HG03064 (cell line): Measurements from ENCODE around the gene SEMA4G.

Experiments used
- ATAC-seq: cut with Tn5 transposase; IDR thresholded peaks from one replicate; pipeline ENCODE4 v1.9.1; 2021; ENCODE audit warnings: low read depth; ENCODE audit not compliant: unreplicated experiment

Gene SEMA4G

GRCh38 chr10:100987685-100988049 is 18.4 kb downstream of the SEMA4G start:
- ATAC-seq: no peak

GRCh38 chr10:100988166-100988565 is 18.9 kb downstream of the SEMA4G start:
- no peak for ATAC-seq

GRCh38 chr10:100989088-100989487 is 19.8 kb downstream of the SEMA4G start:
- no peak for ATAC-seq

GRCh38 chr10:100993986-100994708 is 24.8 kb downstream of the SEMA4G start:
- ATAC-seq: no peak

- no peak for ATAC-seq
Measured at GRCh38 chr10:100995181-100995580, 25.9 kb downstream of the SEMA4G start.

GRCh38 chr10:100996678-100997359 is 27.5 kb downstream of the SEMA4G start:
- ATAC-seq: no peak

- peak; percentile 23 for ATAC-seq
Measured at GRCh38 chr10:100997360-100998182, 28.3 kb downstream of the SEMA4G start.

GRCh38 chr10:100998183-100998990 is 29.1 kb downstream of the SEMA4G start:
- peak; percentile 30 for ATAC-seq

- peak; percentile 35 for ATAC-seq
Measured at GRCh38 chr10:100998991-100999741, 29.9 kb downstream of the SEMA4G start.

- no peak for ATAC-seq
Measured at GRCh38 chr10:100999742-101000126, 30.4 kb downstream of the SEMA4G start, which contains the start of gene LZTS2. TSS of gene LZTS2 (plus strand) at chr10:100999808. CDS start at chr10:101002539, 2,731 bp downstream.

- no peak for ATAC-seq
Measured at GRCh38 chr10:101000127-101000914, 31.0 kb downstream of the SEMA4G start.

GRCh38 chr10:101000915-101001658 is 31.8 kb downstream of the SEMA4G start:
- ATAC-seq: no peak

GRCh38 chr10:101001659-101002035 is 32.3 kb downstream of the SEMA4G start:
- no peak for ATAC-seq

- no peak for ATAC-seq
Measured at GRCh38 chr10:101002456-101002855, 33.2 kb downstream of the SEMA4G start.

- ATAC-seq: no peak
Measured at GRCh38 chr10:101003639-101004206, 34.4 kb downstream of the SEMA4G start.

GRCh38 chr10:101005361-101005760 is 36.1 kb downstream of the SEMA4G start:
- no peak for ATAC-seq

- ATAC-seq: no peak
Measured at GRCh38 chr10:101005869-101006567, 36.7 kb downstream of the SEMA4G start.
